Measurements from ENCODE around the gene MTX3.

DNA sequence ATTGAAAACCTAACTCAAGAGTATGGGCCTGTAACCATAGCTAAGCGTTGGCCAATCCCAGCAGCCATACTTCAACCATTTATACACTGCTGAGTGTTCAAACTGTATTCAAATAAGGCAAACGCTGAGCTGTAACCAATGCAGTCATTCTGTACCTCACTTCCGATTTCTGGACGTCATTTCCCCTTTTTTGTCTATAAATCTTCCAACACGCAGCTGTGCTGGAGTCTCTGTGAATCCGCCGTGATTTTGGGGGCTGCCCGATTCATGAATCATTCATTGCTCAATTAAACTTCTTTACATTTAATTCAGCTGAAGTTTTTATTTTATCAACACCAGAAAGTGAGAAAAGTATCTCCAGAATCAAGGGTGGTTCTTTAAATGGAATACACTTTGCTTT, 31.7 kb downstream of the MTX3 start:
- no peak for TF ChIP-seq MAX (IDR thresholded peaks at IDR 0.05)
- TF ChIP-seq TAF1 (IDR thresholded peaks at IDR 0.05; ENCODE audit: low read depth): no peak
- no peak for TF ChIP-seq TEAD4 (IDR thresholded peaks at IDR 0.05)
- TF ChIP-seq NFIC (IDR thresholded peaks at IDR 0.05): no peak
- TF ChIP-seq, protein P1, sequence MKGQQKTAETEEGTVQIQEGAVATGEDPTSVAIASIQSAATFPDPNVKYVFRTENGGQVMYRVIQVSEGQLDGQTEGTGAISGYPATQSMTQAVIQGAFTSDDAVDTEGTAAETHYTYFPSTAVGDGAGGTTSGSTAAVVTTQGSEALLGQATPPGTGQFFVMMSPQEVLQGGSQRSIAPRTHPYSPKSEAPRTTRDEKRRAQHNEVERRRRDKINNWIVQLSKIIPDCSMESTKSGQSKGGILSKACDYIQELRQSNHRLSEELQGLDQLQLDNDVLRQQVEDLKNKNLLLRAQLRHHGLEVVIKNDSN (IDR thresholded peaks at IDR 0.05): no peak
- TF ChIP-seq TCF12 (IDR thresholded peaks at IDR 0.05; ENCODE audit: low read depth): no peak
- no peak for TF ChIP-seq RAD21 (IDR thresholded peaks at IDR 0.05; ENCODE audit: low read depth)
- TF ChIP-seq FOXM1 (IDR thresholded peaks at IDR 0.05; ENCODE audit: borderline replicate concordance, low read depth): no peak
- TF ChIP-seq EP300 (IDR thresholded peaks at IDR 0.05; ENCODE audit: borderline replicate concordance): no peak
- no peak for TF ChIP-seq YY1 (IDR thresholded peaks at IDR 0.05; ENCODE audit: low read depth)
- TF ChIP-seq CREB1 (IDR thresholded peaks at IDR 0.05; ENCODE audit: low read depth): no peak

Measured in Ishikawa (cell line).